NCI-H146 treated with DMSO at 0.1 percent for 48 hours (cell line): ENCODE results near the gene LILRB3.
A peak's percentile ranks its signal among the peaks of the same experiment; 100 is the strongest.
"Not testable (repeated sequence)": the region's sequence is repeated elsewhere in the genome, so short reads cannot be mapped to it uniquely, and the experiment has no call there.

Experiments
- DNase-seq: peaks from one replicate; lab custom pipeline; 2025; ENCODE audit not compliant: unreplicated experiment; lab: John Stamatoyannopoulos, UW

Gene LILRB3

DNA sequence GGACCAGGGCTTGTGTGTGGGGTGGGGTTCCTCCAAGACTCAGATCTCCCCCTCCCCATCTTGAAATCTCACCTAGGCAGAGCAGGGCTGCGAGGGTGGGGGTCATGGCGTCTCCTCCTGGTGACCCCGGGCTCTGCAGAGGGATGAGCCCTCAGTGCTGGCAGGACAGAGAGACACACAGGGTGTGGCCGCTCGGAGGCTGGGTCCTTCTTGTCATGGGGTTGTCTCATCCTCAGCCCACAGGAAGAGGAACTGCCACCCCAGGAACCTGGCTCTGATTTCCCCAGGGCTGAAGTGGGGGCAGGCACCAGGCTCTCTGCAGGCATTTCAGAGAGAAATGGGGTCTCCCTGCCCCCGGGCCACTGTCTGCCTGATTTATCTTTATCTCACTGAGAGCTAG lies 19.8 kb upstream of the LILRB3 start, which contains the start of gene LILRA6:
TSS of gene LILRA6 (minus strand) at position 145 of the 400 bp plus-strand sequence.
- not testable (repeated sequence) for DNase-seq

DNA sequence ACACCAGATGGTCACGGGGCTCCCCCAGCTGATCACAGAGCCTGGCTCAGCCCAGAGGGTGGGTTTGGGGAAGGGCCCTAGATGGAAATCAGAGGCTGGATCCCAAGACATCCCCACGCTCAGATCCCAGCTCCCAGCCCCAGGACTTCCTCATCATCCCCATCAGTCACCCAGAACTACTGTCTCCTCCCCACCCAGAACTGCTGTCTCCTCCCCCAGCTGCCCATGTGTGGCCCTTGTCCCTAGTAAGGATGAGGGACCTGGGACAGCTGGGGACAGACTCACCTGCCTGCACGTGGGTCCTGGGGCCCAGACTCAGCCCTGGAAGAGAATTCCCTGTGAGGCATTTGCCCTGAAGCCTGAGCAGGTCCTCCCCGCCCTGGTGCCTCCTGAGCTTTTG lies 19.4 kb upstream of the LILRB3 start:
- DNase-seq: not testable (repeated sequence)

DNA sequence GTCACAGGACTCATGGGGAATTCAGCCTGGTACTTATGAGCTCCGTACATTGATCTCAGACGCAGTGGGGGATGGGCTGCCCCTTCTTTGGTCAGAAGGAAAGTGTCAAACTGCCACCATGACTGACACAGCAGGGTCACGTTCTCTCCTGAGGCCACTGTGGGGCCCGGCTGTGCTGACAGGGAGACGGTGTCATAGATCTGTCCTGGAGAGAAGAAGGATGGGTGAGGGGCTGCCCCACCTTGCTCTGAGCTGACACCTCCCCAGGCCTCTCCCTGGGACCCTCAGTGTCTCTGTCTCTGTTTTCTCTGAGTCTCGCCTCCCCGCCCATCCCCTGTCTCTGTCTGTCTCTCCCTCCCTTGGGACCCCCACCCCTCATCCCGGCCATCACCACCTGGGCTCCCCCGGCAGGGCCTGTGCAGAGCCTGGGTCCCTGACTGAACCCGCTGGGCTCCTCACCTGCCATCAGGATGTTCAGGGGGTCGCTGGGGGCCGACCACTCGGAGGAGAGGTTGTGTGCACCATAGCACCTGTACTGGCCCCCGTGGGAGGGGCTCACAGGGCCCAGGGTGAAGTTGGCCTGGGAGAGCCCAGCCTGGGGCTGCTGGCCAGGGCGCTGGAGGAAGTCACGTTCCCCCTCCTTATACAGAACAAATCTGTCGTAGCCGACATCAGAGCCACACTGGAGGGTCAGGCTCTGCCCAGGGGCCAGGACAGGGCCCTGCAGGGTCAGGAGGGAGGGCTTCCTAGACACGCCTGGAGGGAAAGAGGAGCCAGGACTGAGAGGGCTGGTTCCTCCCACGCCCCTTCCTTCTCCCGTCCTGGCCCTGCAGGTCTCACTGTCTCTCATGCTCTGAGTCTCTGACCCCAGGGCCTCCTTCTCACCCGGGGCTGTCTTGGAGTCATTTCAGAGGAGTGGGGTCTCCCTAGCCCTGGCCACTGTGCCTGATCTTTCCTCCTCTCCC lies 17.8 kb upstream of the LILRB3 start:
- not testable (repeated sequence) for DNase-seq

DNA sequence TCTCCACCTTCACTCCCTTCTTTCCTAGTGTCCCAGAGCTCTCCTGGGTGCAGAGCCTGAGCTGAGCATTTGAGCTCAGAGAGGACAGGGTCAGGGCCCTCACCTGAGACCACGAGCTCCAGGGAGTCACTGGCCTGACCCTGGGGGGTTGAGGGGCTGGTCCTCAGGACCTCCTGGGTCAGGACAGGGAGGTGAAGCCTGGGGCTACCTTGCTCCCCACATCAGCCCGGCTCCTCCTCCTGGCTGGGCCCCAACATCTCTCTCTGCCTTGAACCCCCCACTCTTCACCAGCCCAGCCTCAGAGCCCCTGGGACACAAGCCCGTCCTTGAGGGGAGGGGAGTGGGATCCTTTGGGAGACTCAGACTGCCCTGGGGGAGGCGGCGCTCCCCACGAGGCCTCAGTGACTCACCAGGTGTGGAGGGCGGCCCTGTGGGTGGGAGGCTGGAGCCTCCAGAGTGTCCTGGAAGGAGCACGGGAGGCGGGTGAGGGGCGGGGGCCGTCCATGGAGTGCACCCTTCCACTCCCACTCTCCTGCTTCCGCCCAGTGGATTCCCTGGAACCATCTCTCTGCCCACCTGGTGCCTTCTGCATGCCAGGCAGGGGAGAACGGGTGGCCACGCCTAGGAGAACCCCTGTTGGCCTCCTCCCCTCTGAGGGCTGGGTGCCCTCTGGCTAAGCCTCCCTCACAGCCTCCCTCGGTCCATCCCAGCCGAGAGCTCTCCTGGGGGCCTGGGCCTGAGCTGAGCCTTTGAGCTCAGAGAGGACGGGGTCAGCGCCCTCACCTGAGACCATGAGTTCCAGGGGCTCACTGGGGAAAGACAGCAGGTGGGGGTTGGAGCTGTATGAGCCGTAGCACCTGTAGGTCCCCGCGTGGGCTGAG lies 16.9 kb upstream of the LILRB3 start:
- not testable (repeated sequence) for DNase-seq

DNA sequence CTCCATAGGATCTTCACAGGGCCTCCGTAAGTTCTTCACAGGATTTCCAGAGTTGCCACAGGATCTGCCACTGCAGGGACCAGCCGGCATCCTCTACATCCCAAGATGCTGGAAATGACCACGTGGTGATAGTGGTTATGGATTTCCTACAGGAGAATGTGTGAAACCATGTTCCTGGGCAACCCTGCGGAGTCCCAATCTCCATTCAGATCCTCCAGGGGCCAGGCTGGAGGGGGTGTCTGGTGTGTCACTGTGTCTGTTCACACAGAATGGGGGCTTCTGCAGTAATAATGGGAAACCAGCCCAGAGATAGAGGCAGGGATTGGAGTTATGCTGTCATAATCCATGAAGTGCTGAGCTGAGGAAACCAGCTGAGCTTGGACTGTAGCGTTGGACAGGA lies 11.1 kb upstream of the LILRB3 start:
- DNase-seq: no peak

DNA sequence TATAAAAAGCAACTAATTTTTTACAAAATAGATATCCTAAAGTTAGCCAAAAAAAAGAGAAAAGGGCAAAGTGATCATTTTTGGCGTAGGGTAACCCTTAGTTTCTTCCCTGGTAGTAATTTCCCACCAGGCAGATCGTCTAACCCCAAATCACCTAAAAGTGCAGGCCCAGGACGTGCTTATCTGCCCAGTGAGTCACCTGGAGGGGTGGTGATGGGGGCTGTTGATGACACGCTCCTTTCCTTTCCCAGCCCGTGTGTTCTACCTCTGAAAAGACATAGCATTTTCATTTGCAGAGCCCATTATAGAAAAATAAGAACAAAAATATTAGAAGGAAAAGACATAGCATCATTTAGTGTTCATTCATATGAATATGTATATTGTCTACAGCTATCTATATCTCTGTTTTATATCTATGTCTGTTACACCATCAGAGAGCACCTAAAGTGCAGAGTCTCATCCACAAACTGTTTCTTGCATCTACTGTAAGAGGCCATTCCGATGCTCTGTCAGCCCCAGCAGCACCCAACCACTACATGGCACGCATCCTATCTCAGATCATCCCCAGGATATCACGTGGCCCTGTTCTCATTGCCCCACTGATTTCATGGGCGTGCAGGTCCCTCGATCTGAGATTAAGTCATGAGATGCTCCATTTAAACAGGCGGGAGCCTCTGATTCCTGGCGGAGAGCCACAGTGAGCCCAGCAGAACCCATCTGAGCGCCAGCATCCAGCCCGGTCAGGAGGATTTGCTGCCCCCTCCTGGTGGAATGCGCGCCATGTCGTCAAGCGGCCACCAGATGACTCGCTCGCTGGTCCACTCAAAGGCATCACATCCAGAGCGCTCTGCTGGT lies 8.5 kb upstream of the LILRB3 start:
- DNase-seq: peak; percentile 81

DNA sequence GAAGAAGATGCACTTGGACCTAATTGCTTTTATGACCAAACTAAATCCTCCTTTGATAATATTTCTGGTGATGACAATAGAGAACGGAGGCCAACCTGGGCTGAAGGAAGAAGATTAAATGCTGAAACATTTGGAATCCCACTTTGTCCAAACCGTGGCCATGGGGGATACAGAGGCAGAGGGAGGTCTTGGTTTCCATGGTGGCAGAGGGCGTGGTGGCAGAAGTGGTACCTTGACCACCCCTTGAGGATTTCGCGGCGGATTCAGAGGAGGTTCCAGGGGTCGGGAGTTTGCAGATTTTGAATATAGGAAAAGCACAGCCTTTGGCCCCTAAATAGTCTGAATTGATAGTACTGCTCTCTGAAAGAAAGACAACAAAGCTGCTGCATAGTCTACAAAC lies 7.2 kb upstream of the LILRB3 start:
- no peak for DNase-seq

DNA sequence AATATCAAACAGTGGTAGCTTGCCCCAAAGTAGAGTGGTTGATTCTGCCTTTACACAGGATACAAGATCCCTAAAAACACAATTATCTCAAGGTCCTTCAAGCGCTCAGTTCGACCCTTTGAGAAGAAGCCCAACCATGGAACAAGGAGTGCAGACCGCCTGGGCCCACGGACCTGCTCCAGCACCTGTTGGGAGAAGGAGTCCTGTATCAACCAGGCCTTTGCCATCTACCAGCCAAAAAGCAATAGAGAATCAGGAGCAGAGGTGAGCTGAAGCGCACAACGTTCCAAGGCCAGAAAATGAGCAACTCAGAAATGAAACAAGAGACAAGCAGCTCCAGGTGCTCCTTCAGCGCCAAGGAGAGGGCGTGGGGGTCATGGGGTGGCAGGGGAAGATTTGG lies 6.3 kb upstream of the LILRB3 start:
- DNase-seq: no peak

DNA sequence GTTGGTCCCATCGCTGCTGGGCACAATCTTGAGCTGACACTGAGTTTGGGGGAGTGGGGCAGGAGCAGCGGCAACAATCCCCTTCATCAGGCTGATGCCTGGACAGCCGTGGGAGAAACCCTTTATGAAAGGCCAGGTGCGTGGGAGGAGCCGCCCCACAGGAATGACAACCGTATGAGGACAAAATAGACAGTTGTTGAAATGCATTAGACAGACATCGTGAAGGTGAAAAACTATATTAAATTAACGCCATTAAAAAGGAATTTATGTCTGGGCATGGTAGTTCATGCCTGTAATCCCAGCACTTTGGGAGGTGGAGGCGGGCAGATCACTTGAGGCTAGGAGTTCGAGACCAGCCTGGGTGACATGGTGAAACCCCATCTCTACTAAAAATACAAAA lies 1.8 kb upstream of the LILRB3 start:
- not testable (repeated sequence) for DNase-seq

DNA sequence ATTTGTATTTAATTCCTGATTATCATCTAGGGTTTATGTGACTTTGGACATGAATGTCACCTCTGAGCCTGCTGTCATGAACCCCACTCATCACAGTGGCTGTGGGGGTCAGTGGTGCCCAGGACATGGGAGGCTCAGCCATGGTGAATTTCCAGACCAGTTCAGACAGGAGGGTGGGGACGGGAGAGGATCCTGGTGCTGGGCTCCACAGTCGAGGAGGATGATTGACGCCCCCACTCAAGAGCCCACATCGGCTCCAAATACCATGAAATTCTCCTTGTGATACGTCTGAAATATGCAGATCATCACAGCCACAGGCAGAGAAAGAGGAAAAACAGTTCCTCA lies 1.1 kb upstream of the LILRB3 start:
- not testable (repeated sequence) for DNase-seq

DNA sequence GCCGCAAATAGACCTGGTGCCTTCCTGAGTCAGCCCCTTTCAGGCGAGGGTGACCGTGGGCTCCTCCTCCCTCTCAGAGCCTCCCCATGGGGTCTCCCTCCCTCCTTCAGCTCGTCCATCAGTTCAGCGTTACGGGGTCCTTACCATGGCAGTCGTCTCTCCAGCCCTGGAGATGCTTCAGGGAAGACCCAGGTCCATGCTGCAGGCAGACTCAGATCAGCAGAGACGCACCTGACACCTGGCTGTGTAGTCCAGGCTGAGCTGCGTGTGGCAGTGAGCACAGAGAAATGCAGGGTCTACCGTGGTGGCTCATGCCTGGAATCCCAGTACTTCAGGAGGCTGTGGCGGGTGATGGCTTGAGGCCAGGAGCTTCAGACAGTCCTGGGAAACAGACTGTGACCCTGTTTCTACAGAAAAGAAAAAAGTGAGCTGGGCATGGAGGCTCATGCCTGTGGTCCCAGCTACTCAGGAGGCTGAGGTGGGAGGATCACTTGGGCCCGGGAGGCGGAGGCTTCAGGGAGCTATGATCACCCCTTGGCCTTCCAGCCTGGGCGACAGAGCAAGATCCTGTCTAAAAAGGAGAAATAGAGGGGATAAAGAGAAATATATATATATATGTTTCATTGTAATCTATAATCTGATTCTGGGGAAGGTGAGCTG lies 600 bp upstream of the LILRB3 start:
- DNase-seq: not testable (repeated sequence)

DNA sequence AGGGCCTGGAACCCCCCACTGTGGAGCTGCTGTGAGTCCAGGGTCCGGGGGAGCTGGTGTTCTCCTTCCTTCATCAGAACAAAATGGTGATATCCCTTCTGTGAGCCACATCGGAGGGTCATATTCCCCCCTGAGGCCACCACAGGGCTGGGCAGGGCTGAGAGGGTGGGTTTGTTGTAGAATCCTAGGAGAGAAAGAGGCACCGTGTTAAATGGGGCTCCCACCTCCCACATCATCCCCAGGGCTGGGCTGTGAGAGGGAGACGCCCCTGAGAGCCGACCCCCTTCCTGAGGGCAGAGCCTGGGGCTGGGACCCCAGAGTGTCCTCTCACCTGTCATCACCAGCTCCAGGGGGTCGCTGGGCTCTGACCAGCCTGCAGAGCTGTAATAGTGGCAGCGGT lies 860 bp downstream of the LILRB3 start:
- not testable (repeated sequence) for DNase-seq

DNA sequence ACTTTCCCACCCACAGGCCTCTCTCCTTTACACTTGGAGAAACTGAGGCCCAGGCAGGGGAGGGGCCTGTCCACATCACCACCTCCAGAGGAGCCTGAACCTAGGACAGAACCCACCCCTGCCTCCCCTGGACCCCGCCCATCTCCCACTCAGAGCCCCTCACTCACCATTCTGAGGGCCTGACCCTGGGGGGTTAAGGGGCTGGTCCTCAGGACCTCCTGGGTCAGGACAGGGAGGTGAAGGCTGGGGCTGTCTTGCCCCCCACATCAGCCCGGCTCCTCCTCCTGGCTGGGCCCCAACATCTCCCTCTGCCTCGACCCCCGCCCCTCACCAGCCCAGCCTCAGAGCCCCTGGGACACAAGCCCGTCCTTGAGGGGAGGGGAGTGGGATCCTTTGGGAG lies 3.1 kb downstream of the LILRB3 start:
- not testable (repeated sequence) for DNase-seq

DNA sequence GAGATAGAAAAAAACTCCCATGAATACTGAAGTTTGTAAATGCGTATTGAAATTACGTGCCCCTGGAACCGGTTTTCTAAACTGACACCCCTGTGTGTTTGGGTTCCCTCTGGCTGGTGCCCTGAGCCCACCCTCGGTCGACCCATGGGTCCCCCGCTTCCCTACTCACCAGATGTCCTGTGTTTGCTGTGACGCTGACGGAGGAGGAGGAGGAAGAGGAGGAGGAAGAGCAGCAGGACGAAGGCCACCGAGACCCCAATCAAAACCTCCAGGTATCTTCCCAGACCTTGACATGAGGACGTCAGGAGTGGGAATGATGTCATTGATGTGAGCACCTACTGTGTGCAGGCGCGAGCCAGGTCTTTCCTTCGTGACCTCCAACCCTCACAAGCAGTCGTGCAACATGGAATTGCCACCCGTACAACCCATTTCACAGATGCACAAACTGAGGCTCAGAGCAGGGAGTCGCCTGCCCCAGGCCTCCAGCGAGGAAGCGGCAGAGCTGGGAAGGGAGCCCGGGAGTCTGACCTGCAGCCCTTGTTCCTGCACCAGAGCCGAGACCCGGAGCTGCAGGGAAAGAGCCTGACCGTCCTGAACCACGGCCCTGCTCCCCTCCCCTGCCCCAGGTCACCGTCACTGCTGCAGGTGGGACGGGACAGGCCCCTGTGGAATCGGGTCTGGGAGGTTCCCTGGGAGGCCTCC lies 3.7 kb downstream of the LILRB3 start:
- DNase-seq: no peak

DNA sequence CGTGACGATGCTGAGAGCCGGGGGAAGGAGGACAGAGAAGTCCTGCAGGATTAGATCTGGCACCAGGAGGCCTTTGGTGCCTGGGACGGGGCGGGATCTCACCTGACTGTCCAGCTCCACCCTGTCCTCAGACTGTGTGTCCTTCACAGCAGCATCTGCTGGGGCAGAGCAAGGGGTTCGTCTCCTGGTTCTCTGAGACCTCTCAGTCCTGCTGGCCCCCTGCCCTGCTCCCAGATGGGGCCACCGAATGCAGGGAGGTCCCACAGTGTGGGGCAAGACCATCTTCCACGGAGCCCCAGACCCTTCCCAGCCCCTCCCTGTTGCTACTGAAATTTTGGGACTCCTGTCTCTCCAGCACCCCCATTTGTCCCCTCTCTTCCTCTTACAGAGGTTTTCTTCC lies 4.5 kb downstream of the LILRB3 start:
- no peak for DNase-seq

DNA sequence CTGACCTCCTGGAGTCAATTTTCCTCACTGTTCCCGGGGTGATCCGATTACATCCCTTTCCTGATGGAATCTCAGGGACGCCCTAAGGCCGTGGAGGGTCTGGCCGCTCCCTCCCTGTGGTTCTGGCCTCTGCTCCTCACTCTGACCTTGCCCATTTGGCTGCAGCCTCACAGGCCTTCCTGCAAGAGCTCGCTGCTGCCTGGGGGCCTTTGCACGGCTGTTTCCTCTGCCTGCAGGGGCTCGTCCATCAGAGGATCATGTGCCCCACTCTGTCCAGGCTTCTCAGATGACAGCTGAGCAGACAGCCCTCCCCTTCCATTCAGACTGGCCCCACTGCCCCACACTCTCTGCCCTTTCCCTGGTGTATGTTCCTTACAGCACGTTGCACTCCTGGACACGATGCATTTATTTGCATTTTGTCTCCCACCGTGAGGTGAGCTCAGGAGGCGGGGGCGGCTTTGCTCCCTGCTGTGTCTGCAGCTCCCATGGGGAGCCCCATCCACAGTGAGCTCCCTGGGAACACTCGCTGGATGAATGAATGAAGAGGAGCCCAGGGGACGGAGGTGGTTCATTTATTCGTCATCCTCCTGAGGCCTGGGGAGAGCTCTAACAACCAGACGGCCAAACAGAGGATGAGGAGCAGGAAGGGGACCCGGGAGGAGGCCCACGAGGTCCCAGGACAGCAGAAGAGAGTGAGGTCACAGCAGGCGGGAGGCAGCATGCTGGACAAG lies 5.1 kb downstream of the LILRB3 start:
- not testable (repeated sequence) for DNase-seq

DNA sequence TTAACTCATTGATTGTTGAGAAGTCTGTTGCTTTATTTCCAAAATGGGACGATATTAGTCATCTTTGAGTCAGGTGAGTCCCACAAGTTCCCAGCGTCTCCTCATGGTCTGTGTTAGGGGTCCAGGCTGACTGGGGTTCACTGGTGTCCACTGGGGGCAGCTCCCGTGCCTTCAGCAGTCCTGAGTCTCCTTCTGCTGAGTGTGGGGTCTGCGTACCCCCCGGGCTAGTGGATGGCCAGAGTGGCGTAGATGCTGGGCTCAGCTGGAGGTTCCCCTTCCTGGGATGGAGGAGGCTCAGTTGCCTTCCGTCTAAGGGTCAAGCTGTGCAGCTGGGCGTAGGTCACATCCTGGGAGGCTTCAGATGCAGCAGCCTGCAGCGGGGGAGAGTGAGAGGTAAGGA lies 5.9 kb downstream of the LILRB3 start:
- no peak for DNase-seq

DNA sequence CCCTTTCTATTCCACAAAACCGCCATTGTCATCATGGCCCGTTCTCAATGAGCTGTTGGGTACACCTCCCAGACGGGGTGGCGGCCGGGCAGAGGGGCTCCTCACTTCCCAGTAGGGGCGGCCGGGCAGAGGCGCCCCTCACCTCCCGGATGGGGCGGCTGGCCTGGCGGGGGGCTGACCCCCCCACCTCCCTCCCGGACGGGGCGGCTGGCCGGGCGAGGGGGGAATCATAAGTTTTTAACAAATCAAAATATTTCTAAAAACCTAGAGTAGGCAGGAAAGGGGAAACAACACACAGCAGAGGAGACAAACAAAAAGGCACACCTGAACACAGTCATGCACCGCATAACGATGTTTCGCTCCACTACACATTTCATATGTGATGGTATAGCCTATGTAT lies 8.1 kb downstream of the LILRB3 start:
- not testable (repeated sequence) for DNase-seq

DNA sequence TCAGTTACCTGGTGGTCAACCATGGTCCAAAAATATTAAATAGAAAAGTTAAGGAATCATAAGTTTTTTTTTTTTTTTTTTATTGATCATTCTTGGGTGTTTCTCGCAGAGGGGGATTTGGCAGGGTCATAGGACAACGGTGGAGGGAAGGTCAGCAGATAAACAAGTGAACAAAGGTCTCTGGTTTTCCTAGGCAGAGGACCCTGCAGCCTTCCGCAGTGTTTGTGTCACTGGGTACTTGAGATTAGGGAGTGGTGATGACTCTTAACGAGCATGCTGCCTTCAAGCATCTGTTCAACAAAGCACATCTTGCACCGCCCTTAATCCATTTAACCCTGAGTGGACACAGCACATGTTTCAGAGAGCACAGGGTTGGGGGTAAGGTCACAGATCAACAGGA lies 8.6 kb downstream of the LILRB3 start:
- DNase-seq: not testable (repeated sequence)
